Spleen (tissue), 7 donors: ENCODE measurements around the gene TBC1D10B.

Experiments used
- CTCF ChIP-seq, 11 experiments: fragments of 200-600 bp in 7 of 11; fragments of 450-650 bp in 4 of 11; sonication (generic) in 4 of 11; IDR thresholded peaks in 8 of 11; conservative IDR thresholded peaks in 3 of 11; 1 replicate in 7 of 11; 2 replicates in 4 of 11; pipeline versions ENCODE4 v1.4.0 to v1.8.0; 2016 to 2021; ENCODE audit warnings: antibody characterized with exemption in 11 of 11, inconsistent platforms in 4 of 11, mild to moderate bottlenecking in 1 of 11
- POLR2A ChIP-seq, 3 donors: fragments of 450-650 bp; IDR thresholded peaks; one replicate each; pipeline ENCODE4 v1.5.1; 2017; ENCODE audit warnings: antibody characterized with exemption in 3 of 3, mild to moderate bottlenecking in 1 of 3
- POLR2AphosphoS5 ChIP-seq, 3 donors: sonication (generic); formaldehyde crosslinking; IDR thresholded peaks; one replicate each; pipeline ENCODE4 v1.5.1; 2017; ENCODE audit warnings: antibody characterized with exemption in 3 of 3
- donor health status: DM: no; HTN: no; CAD: no; lungs with moderate emphysema.
- donor health status: DM: no; HTN: no; CAD: no.
- donor health status: DM: no; HTN: no; CAD: no.

DNA sequence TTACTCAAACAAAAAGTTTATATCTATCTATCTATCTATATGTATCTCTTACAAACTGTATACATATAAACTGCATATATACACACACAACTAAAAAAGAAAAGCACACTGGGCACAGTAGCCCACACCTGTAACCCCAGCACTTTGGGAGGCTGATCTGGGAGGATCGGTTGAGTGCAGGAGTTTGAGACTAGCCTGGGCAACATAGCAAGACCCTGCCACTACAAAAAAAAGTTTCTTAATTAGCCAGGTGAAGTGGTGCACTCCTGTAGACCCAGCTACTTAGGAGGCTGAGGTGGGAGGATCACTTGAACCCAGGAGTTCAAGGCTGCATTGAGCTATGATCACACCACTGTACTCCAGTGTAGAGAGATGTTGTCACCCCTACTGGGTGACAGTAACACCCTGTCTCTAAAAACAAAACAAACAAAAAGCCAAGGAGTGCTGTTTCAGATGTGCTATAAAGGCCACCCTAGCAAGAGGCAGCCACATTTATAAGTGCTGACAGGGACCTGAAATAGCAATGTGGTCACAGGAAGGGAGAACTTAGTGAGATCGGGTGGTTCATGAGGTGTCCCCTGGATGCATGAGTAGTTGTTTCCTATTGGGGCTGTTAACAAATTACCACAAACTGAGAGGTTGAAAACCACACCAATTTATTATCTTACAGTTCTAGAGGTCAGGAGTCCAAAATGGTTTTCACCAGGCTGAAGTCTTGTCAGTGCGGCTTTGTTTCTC lies 20.0 kb downstream of the TBC1D10B start:
- TF ChIP-seq CTCF (IDR thresholded peaks at IDR 0.05 in 8 of 11, conservative IDR thresholded peaks at IDR 0.05 in 3 of 11) (no peak), POLR2AphosphoS5 (IDR thresholded peaks at IDR 0.05) (peak in 1 of 3 donors; percentile 35), POLR2A (IDR thresholded peaks at IDR 0.05) (no peak)
